KG1 (cell line): ENCODE measurements around the gene TMEM151B.
"Not testable (repeated sequence)": the region's sequence is repeated elsewhere in the genome, so short reads cannot be mapped to it uniquely, and the experiment has no call there.

Experiments
- DNase-seq: peaks from one replicate; lab custom pipeline; 2025; lab: John Stamatoyannopoulos, UW

TMEM151B gene

GRCh38 chr6:44269921-44270525 lies at the start of gene TMEM151B:
Gene TMEM151B (plus strand): TSS chr6:44270450. CDS start chr6:44270743, 293 bp downstream.
- DNase-seq: no peak

DNA sequence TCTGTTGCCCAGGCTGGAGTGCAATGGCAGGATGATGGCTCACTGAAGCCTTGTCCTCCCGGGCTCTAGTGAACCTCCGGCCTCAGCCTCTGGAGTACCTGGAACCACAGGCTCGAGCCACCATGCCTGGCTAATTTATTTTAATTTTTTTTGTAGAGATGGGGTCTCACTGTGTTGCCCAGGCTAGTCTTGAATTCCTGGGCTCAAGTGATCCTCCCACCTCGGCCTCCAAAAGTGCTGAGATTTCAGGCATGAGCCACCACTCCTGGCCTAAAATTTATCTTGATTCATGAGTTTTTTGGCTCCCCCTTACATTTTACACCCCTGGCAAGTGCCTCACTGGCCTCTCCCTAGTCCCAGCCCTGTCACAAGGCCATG lies 49.3 kb upstream of the TMEM151B start:
- no peak for DNase-seq

GRCh38 chr6:44221291-44221960 lies 48.8 kb upstream of the TMEM151B start:
- peak; percentile 41 for DNase-seq

GRCh38 chr6:44221961-44222335 lies 48.3 kb upstream of the TMEM151B start:
- no peak for DNase-seq

GRCh38 chr6:44222486-44223318 lies 47.5 kb upstream of the TMEM151B start:
- DNase-seq: no peak

GRCh38 chr6:44223319-44224028 lies 46.8 kb upstream of the TMEM151B start, which contains the start of gene SLC29A1:
Gene SLC29A1 (plus strand): TSS chr6:44223595. CDS start chr6:44227314, 3,719 bp downstream.
- peak; percentile 71 for DNase-seq

DNA sequence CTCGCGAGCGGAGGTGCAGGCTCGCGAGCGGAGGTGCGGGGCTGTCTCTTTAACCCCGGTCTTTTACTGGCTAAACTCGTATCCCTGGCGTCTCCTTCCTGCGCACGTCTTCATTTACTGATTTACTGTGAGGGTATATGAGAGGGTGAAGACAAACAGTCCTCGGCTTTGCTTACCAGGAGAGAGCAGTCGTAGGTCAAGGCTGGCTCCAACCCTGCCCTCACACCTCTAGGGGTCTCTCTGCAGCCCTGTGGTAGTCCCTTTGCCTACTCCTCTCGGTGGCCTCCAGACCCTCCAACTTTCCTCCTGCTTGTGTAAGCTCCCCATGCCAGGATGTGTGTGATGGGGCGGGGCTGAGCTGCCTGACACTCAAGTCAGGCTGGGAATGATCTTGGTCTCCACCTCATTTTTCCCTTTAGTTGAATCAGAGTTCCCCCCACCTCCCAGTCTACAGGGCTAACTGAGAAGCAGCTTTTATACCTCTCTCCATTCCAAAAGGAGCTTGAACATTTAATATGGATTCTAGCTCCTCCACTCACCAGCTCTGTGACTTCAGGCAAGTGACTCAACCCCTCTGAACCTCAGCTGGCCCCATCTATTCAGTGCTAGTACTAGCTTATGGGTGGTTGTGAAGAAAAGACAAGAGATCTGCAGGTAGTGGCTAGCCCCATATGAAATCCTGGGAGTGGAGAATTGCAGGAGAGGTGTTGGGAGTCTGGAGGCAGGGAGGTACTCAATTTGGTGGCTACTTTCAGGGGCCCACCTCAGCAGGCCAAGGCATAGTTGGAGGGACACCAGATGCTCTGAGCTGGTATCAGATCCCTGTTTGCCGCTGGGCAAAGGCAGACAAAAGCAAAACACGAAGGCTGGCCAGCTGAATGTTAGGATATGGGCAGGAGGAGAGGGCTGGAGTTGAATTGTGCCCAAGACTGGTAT lies 46.0 kb upstream of the TMEM151B start:
- no peak for DNase-seq

DNA sequence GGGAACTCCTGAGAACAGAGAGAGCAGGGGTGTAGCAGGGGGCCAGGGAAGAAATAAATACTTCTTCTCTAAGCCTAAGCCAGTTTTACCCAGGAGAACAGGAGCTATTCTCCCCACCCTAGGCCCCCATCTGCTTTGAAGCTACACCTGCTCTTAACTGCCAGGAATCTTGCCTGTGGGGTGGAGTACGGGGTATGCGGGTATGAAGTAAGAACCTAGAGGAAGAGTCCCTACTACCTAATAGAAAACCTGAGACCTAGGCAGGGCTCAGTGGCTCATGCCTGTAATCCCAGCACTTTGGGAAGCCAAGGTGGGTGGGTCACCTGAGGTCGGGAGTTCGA lies 45.3 kb upstream of the TMEM151B start:
- DNase-seq: no peak

GRCh38 chr6:44225579-44226325 lies 44.5 kb upstream of the TMEM151B start:
- no peak for DNase-seq

DNA sequence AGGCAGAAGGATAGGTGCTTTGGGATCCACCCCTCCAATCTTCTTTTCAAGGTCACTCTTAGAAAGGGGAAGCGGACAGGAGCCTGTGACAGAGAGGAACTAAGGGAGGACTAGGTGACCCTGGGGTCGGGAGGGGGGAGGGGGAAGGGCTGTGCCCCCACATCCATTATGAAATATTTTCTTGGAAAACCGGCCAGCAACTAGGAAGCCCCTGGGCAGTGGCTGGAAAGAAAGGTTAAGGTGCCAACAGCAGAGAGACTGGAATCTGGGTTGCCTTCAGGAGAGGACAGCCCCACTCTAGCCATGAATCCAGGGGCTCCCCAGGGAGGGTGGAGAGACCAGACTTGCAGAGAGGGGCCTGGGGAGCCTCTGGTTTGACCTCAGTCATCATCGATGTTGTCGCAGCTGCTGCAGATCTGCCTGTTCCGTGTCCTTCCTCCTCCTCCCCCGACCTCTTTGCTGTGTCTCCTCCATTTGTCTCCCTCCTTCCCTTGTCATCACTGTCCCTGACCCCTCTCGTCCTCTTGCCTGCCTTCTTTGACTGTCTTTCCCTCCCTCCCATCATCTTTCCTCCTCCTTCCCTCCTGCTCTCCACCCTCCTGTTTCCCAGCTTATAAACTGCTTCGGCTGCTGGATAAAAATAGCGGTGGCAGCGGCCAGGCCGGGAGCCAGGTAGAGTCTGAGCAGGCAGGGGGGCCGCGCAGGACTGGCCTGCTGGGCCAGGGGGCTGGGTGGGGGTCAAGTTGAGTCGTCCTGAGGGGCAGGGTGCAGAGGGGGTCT lies 43.7 kb upstream of the TMEM151B start:
- no peak for DNase-seq

DNA sequence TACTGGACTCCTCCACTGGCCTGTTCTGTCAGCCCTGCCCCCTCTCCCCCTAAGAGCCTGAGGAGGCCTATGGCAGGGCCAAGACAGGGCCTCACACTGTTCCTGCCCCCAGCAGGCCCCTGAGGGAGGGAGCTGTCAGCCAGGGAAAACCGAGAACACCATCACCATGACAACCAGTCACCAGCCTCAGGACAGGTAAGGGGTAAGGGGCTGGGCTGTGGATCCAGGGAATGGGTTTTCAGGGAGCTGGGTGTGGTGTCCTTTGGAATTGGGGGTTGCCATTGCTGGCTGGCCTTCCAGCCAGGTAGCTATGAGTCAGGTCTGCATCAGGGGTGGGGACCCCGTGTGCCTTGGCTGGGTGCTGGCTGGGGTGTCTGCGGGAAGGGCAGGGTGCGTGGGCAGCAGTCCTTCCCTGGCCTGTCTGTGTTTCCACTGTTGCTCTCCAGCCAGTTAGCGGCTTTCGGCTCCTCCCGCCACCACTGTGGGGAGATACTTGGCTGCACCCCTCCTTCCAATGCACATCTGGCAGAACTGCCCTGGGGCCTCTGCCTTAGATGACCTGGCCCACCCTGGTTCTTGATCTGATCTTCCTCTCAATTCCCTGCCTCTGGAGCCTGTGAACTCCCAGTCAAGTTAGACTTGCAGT lies 43.0 kb upstream of the TMEM151B start:
- no peak for DNase-seq

GRCh38 chr6:44228031-44228430 lies 42.2 kb upstream of the TMEM151B start:
- no peak for DNase-seq

DNA sequence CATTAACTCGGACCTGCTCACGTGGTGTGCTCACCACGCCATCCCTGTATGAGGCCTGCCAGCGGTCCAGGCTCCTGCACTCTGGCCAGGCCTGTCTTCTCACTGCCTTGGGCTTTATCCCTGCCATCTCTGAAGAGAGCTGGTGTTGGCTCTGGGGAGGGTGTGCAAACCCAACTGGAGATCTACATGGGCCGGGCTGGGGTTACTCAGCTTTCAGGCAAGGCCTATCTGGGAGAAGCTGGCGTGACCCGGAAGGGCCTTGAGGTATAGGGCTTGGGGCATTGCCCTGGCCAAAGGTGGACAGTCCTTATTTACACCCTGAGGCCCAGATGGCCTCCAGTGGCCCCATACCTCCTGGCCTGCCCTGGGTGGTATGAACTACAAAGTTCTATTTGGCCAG lies 41.8 kb upstream of the TMEM151B start:
- DNase-seq: no peak

DNA sequence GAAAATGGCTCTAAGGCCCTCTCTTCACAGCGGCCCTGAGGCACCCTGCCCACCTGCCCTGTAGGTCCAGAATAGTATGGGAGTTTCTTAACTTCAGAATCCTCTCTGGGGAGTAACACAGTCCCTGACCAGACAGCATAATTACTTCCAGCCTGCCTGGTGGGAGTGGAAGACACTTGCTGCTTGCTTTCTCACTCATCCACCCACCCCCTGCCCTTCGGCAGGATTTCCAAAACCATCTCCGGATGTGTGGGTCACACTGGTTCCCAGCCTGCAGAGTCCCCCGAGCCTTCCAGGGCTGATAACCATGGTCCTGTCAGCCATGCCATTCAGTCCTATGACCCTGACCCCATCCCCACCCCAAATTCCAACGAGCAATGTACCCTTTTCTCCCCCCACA lies 41.4 kb upstream of the TMEM151B start:
- no peak for DNase-seq

DNA sequence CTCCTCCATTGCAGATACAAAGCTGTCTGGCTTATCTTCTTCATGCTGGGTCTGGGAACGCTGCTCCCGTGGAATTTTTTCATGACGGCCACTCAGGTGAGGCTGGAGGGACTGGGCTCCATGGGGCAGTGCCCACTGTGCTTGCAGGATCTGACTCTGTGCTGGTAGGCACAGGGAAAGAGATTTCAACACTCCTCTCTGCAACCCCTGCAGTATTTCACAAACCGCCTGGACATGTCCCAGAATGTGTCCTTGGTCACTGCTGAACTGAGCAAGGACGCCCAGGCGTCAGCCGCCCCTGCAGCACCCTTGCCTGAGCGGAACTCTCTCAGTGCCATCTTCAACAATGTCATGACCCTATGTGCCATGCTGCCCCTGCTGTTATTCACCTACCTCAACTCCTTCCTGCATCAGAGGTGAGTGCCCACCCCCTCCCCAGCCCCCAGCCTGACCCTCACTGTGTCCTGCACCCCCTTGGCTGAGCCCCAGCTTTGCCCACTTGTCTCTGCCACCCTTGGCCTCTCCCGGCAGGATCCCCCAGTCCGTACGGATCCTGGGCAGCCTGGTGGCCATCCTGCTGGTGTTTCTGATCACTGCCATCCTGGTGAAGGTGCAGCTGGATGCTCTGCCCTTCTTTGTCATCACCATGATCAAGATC lies 40.7 kb upstream of the TMEM151B start:
- no peak for DNase-seq

DNA sequence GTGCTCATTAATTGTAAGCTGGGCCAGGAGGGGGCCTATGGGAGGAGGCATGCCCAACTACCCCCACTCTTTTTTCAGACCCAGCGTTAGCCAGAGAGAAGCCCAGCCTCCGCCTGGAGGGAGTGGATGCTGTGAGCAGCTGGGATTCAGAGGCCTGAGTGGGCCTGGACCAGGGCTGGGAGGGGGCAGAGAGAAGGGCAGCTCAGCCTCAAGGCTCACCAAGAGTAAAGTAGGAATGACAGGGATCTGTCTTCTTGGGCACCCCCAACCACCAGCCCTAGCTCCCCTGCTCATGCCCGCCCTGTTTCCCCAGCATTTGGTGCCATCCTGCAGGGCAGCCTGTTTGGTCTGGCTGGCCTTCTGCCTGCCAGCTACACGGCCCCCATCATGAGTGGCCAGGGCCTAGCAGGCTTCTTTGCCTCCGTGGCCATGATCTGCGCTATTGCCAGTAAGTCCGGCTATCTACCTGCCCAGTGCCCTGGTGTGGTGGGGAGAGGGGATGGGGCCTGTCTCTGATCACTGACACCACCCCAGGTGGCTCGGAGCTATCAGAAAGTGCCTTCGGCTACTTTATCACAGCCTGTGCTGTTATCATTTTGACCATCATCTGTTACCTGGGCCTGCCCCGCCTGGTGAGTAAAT lies 40.1 kb upstream of the TMEM151B start:
- no peak for DNase-seq

GRCh38 chr6:44231426-44231825 lies 38.8 kb upstream of the TMEM151B start:
- DNase-seq: not testable (repeated sequence)
